PFSK-1 (cell line): ENCODE results near the gene UGT1A7.

Experiments
- FOXP2 ChIP-seq: optimal IDR thresholded peaks from 2 replicates; pipeline ENCODE3; 2011; ENCODE audit warnings: borderline replicate concordance, control low read depth, inconsistent platforms; ENCODE audit not compliant: insufficient read depth; ENCODE audit errors: extremely low read length, extremely low read depth
- POLR2AphosphoS5 ChIP-seq: IDR thresholded peaks from 2 replicates; pipeline ENCODE4 v1.6.1; 2012; ENCODE audit warnings: low read depth, mild to moderate bottlenecking, control low read depth, low read length, moderate library complexity
- REST ChIP-seq, 2 experiments: IDR thresholded peaks; 2 replicates each; pipeline versions ENCODE4 v1.6.1 to v1.8.0; 2011 to 2012; ENCODE audit warnings: low read depth in 2 of 2, low read length in 2 of 2, control low read depth in 1 of 2, inconsistent platforms in 1 of 2, mild to moderate bottlenecking in 1 of 2, moderate library complexity in 1 of 2; ENCODE audit not compliant: insufficient read depth in 1 of 2
- SIN3A ChIP-seq: IDR thresholded peaks from 2 replicates; pipeline ENCODE4 v1.6.1; 2012; ENCODE audit warnings: mild to moderate bottlenecking, low read length, moderate library complexity, borderline replicate concordance; ENCODE audit not compliant: insufficient read depth
- TAF1 ChIP-seq: IDR thresholded peaks from 2 replicates; pipeline ENCODE4 v1.6.1; 2012; ENCODE audit warnings: low read length, control low read depth, borderline replicate concordance; ENCODE audit not compliant: insufficient read depth

Gene UGT1A7

GRCh38 chr2:233802132-233802815, 120.6 kb downstream of the UGT1A7 start:
- no peak for TF ChIP-seq TAF1
- no peak for TF ChIP-seq POLR2AphosphoS5
- TF ChIP-seq FOXP2, result no peak
- TF ChIP-seq SIN3A, result no peak
- TF ChIP-seq REST (IDR thresholded peaks at IDR 0.05; ENCODE audit: insufficient read depth in 1 of 2, low read depth in 2 of 2, low read length in 2 of 2), result no peak

DNA sequence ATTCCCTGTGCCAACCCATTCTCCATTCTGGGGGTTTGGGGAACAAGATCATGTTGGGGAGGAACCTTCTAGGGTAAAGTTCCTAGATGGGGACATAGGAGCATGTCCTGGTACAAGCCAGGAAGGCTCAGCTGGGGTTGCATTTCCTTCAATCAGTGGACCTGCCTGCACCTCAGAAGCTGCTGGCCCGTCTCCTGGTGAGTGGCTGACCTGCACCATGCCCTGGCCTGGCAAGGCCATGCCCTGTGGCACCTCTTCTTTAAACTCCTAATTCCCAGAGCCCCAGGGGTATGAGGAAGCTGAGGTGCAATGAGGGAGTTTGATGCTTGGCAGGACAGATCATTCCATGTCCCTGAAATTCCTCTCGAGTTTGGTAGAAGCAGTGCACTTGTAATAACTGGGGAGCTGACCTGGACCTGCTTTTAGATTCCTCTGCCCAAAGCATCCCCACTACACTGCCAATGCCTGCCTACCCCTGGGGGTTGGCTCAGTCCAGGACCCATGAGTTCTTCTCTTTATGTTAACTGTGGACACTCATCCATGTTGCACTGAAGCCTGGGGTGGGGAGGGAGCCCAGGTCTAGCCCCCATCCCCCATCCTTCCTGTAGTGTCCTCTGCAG, 121.7 kb downstream of the UGT1A7 start:
- TF ChIP-seq TAF1, result no peak
- no peak for TF ChIP-seq REST (IDR thresholded peaks at IDR 0.05; ENCODE audit: insufficient read depth in 1 of 2, low read depth in 2 of 2, low read length in 2 of 2)
- TF ChIP-seq POLR2AphosphoS5, result no peak
- no peak for TF ChIP-seq SIN3A
- TF ChIP-seq FOXP2, result no peak

DNA sequence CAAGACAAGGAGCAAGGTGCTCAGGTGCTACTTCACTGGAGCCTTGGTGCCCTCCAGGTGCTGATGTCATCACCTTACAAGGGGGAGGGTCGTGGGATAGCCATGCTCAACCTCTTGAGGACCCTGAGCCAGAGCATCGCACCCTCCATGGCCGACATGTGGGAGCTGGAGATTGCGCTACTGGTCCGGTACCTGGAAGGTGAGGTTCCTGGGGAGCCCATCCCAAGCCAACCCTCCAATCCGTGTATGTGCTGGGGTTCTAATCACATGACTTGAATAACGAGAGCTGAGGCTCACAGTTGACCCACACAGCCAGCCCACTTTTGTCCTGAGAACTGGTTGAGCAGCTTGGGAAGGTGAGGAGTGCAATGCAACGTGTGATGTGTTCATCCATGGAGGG, 122.3 kb downstream of the UGT1A7 start:
- no peak for TF ChIP-seq FOXP2
- TF ChIP-seq REST (IDR thresholded peaks at IDR 0.05; ENCODE audit: insufficient read depth in 1 of 2, low read depth in 2 of 2, low read length in 2 of 2), result no peak
- no peak for TF ChIP-seq POLR2AphosphoS5
- no peak for TF ChIP-seq SIN3A
- TF ChIP-seq TAF1, result no peak

DNA sequence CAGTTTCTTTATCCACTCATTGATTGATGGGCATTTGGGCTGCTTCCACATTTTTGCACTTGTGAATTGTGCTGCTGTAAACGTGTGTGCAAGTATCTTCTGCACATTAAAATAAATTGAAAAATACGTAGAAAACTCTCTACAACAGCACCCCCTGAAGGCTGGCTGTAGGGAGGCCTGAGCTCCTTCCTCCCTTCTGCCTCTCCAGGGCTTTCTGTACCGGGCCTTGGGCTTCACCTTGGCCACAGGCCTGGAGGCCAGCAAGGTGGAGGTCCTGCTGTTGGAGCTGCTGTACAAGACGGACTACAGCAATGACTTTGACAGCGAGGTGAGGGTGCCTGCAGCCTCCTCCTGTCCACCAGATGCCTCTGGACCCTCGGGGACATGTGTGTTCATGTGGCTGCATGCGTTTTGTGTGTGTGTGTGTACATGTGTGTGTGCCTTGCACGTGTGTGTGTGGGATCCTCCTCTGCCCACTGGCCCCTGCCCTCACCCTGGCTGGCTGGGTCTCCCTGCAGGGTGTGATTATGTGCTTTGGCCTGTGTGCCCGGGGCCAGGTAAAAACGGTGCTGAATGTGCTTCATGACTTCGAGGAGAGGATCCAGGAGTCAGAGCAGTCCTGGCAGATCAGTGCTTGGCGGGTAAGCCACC, 125.6 kb downstream of the UGT1A7 start:
- TF ChIP-seq REST (IDR thresholded peaks at IDR 0.05; ENCODE audit: insufficient read depth in 1 of 2, low read depth in 2 of 2, low read length in 2 of 2), result no peak
- TF ChIP-seq TAF1, result no peak
- TF ChIP-seq POLR2AphosphoS5, result no peak
- TF ChIP-seq SIN3A, result no peak
- no peak for TF ChIP-seq FOXP2
